HG02970 (cell line): ENCODE data around the gene USP6NL.
"Not testable (repeated sequence)": the region's sequence is repeated elsewhere in the genome, so short reads cannot be mapped to it uniquely, and the experiment has no call there.

ENCODE experiments used
- ATAC-seq: cut with Tn5 transposase; IDR thresholded peaks from one replicate; pipeline ENCODE4 v1.9.1; 2021; ENCODE audit warnings: mild to moderate bottlenecking, moderate library complexity, moderate number of reproducible peaks; ENCODE audit not compliant: unreplicated experiment, low FRiP score

The USP6NL gene

GRCh38 chr10:11522821-11523245, 88.6 kb downstream of the USP6NL start:
- ATAC-seq, result no peak

- ATAC-seq, result no peak
These were observed 89.6 kb downstream of the USP6NL start for GRCh38 chr10:11521860-11522259.

GRCh38 chr10:11520892-11521291, 90.6 kb downstream of the USP6NL start:
- no peak for ATAC-seq

- ATAC-seq, result no peak
These were observed 94.3 kb downstream of the USP6NL start for GRCh38 chr10:11517150-11517549.

- ATAC-seq, result no peak
These were observed 95.1 kb downstream of the USP6NL start for GRCh38 chr10:11516431-11516746.

GRCh38 chr10:11515596-11516430, 95.6 kb downstream of the USP6NL start:
- no peak for ATAC-seq

- no peak for ATAC-seq
These were observed 97.7 kb downstream of the USP6NL start for GRCh38 chr10:11513727-11514126.

- ATAC-seq, result no peak
These were observed 98.9 kb downstream of the USP6NL start for GRCh38 chr10:11512596-11512995.

- no peak for ATAC-seq
These were observed 100.1 kb downstream of the USP6NL start for GRCh38 chr10:11511321-11511720.

GRCh38 chr10:11510736-11511135, 100.7 kb downstream of the USP6NL start:
- no peak for ATAC-seq

GRCh38 chr10:11510281-11510680, 101.2 kb downstream of the USP6NL start:
- ATAC-seq, result no peak

- ATAC-seq, result no peak
These were observed 102.4 kb downstream of the USP6NL start for GRCh38 chr10:11509036-11509435.

GRCh38 chr10:11506247-11506789, 105.1 kb downstream of the USP6NL start:
- ATAC-seq, result no peak

GRCh38 chr10:11505639-11506038, 105.8 kb downstream of the USP6NL start:
- ATAC-seq, result no peak

GRCh38 chr10:11504566-11505285, 106.7 kb downstream of the USP6NL start:
- ATAC-seq, result no peak

- no peak for ATAC-seq
These were observed 109.8 kb downstream of the USP6NL start for GRCh38 chr10:11501600-11501999.

GRCh38 chr10:11499425-11500071, 111.9 kb downstream of the USP6NL start:
- no peak for ATAC-seq

- no peak for ATAC-seq
These were observed 113.1 kb downstream of the USP6NL start for GRCh38 chr10:11498399-11498798.

GRCh38 chr10:11494923-11495322, 116.5 kb downstream of the USP6NL start:
- not testable (repeated sequence) for ATAC-seq

- no peak for ATAC-seq
These were observed 117.8 kb downstream of the USP6NL start for GRCh38 chr10:11493646-11494045.

- ATAC-seq, result no peak
These were observed 120.4 kb downstream of the USP6NL start for GRCh38 chr10:11491087-11491486.
